ENCODE results near the gene MKNK1.

The MKNK1 gene

GRCh38 chr1:46642115-46642680 is 38.1 kb upstream of the MKNK1 start:
- DNase-seq (ENCODE audit: insufficient read length) (no peak), FAIRE-seq (no peak)
- TF ChIP-seq TAF1 (IDR thresholded peaks at IDR 0.05; ENCODE audit: borderline replicate concordance, low read depth, low read length), result no peak
- no peak for TF ChIP-seq POLR2AphosphoS5 (IDR thresholded peaks at IDR 0.05; ENCODE audit: low read depth, low read length)
- TF ChIP-seq POLR2A (IDR thresholded peaks at IDR 0.05; ENCODE audit: low read depth, low read length), result no peak

GRCh38 chr1:46639547-46639946 is 35.5 kb upstream of the MKNK1 start:
- TF ChIP-seq POLR2A (IDR thresholded peaks at IDR 0.05; ENCODE audit: low read depth, low read length) (no peak), POLR2AphosphoS5 (IDR thresholded peaks at IDR 0.05; ENCODE audit: low read depth, low read length) (no peak), TAF1 (IDR thresholded peaks at IDR 0.05; ENCODE audit: borderline replicate concordance, low read depth, low read length) (no peak)
- no peak for FAIRE-seq
- DNase-seq (ENCODE audit: insufficient read length), result no peak

- FAIRE-seq, result no peak
- TF ChIP-seq POLR2AphosphoS5 (IDR thresholded peaks at IDR 0.05; ENCODE audit: low read depth, low read length) (no peak), TAF1 (IDR thresholded peaks at IDR 0.05; ENCODE audit: borderline replicate concordance, low read depth, low read length) (no peak), POLR2A (IDR thresholded peaks at IDR 0.05; ENCODE audit: low read depth, low read length) (no peak)
- no peak for DNase-seq (ENCODE audit: insufficient read length)
These were observed 34.9 kb upstream of the MKNK1 start for GRCh38 chr1:46638921-46639320.

- no peak for DNase-seq (ENCODE audit: insufficient read length)
- TF ChIP-seq POLR2A (IDR thresholded peaks at IDR 0.05; ENCODE audit: low read depth, low read length) (no peak), TAF1 (IDR thresholded peaks at IDR 0.05; ENCODE audit: borderline replicate concordance, low read depth, low read length) (no peak), POLR2AphosphoS5 (IDR thresholded peaks at IDR 0.05; ENCODE audit: low read depth, low read length) (no peak)
- no peak for FAIRE-seq
These were observed 33.5 kb upstream of the MKNK1 start for GRCh38 chr1:46637444-46638083.

GRCh38 chr1:46635205-46635604 is 31.1 kb upstream of the MKNK1 start:
- no peak for TF ChIP-seq POLR2AphosphoS5 (IDR thresholded peaks at IDR 0.05; ENCODE audit: low read depth, low read length)
- TF ChIP-seq TAF1 (IDR thresholded peaks at IDR 0.05; ENCODE audit: borderline replicate concordance, low read depth, low read length), result no peak
- TF ChIP-seq POLR2A (IDR thresholded peaks at IDR 0.05; ENCODE audit: low read depth, low read length), result no peak
- no peak for FAIRE-seq
- no peak for DNase-seq (ENCODE audit: insufficient read length)

GRCh38 chr1:46630719-46631118 is 26.7 kb upstream of the MKNK1 start:
- no peak for TF ChIP-seq POLR2A (IDR thresholded peaks at IDR 0.05; ENCODE audit: low read depth, low read length)
- TF ChIP-seq TAF1 (IDR thresholded peaks at IDR 0.05; ENCODE audit: borderline replicate concordance, low read depth, low read length), result no peak
- TF ChIP-seq POLR2AphosphoS5 (IDR thresholded peaks at IDR 0.05; ENCODE audit: low read depth, low read length), result no peak
- no peak for DNase-seq (ENCODE audit: insufficient read length)
- no peak for FAIRE-seq

GRCh38 chr1:46623743-46624644 is 19.9 kb upstream of the MKNK1 start:
- no peak for FAIRE-seq
- no peak for DNase-seq (ENCODE audit: insufficient read length)
- TF ChIP-seq POLR2A (IDR thresholded peaks at IDR 0.05; ENCODE audit: low read depth, low read length) (no peak), POLR2AphosphoS5 (IDR thresholded peaks at IDR 0.05; ENCODE audit: low read depth, low read length) (no peak), TAF1 (IDR thresholded peaks at IDR 0.05; ENCODE audit: borderline replicate concordance, low read depth, low read length) (no peak)

GRCh38 chr1:46622344-46622743 is 18.3 kb upstream of the MKNK1 start:
- FAIRE-seq (no peak), DNase-seq (ENCODE audit: insufficient read length) (no peak)
- no peak for TF ChIP-seq TAF1 (IDR thresholded peaks at IDR 0.05; ENCODE audit: borderline replicate concordance, low read depth, low read length)
- TF ChIP-seq POLR2A (IDR thresholded peaks at IDR 0.05; ENCODE audit: low read depth, low read length), result no peak
- no peak for TF ChIP-seq POLR2AphosphoS5 (IDR thresholded peaks at IDR 0.05; ENCODE audit: low read depth, low read length)

- TF ChIP-seq POLR2AphosphoS5 (IDR thresholded peaks at IDR 0.05; ENCODE audit: low read depth, low read length), result no peak
- no peak for TF ChIP-seq POLR2A (IDR thresholded peaks at IDR 0.05; ENCODE audit: low read depth, low read length)
- no peak for TF ChIP-seq TAF1 (IDR thresholded peaks at IDR 0.05; ENCODE audit: borderline replicate concordance, low read depth, low read length)
- DNase-seq (ENCODE audit: insufficient read length), result no peak
- FAIRE-seq, result no peak
These were observed 17.9 kb upstream of the MKNK1 start for GRCh38 chr1:46621930-46622329.

- no peak for TF ChIP-seq TAF1 (IDR thresholded peaks at IDR 0.05; ENCODE audit: borderline replicate concordance, low read depth, low read length)
- TF ChIP-seq POLR2AphosphoS5 (IDR thresholded peaks at IDR 0.05; ENCODE audit: low read depth, low read length), result no peak
- no peak for TF ChIP-seq POLR2A (IDR thresholded peaks at IDR 0.05; ENCODE audit: low read depth, low read length)
- no peak for DNase-seq (ENCODE audit: insufficient read length)
These were observed 15.7 kb upstream of the MKNK1 start for GRCh38 chr1:46619656-46620258.

GRCh38 chr1:46618754-46619415 is 14.8 kb upstream of the MKNK1 start:
- TF ChIP-seq POLR2AphosphoS5 (IDR thresholded peaks at IDR 0.05; ENCODE audit: low read depth, low read length) (no peak), TAF1 (IDR thresholded peaks at IDR 0.05; ENCODE audit: borderline replicate concordance, low read depth, low read length) (no peak), POLR2A (IDR thresholded peaks at IDR 0.05; ENCODE audit: low read depth, low read length) (no peak)
- DNase-seq (ENCODE audit: insufficient read length) (no peak), FAIRE-seq (no peak)

More at GRCh38 chr1:46619656-46620258, 15.7 kb upstream of the MKNK1 start:
- no peak for FAIRE-seq
